Activated gamma-delta T cell treated with Interleukin-2 at 50 U/mL for 16 hours (primary cell): Measurements from ENCODE around the gene ASF1B.
"Not testable (repeated sequence)": the region's sequence is repeated elsewhere in the genome, so short reads cannot be mapped to it uniquely, and the experiment has no call there.

Source experiments
- DNase-seq: peaks from one replicate; pipeline ENCODE4 v3.0.0-alpha.2; 2020

The ASF1B gene

GRCh38 chr19:14158276-14159023 is 22.1 kb upstream of the ASF1B start:
- no peak for DNase-seq

- no peak for DNase-seq
Measured at GRCh38 chr19:14156971-14157717, 20.8 kb upstream of the ASF1B start.

- no peak for DNase-seq
Measured at GRCh38 chr19:14156122-14156521, 19.7 kb upstream of the ASF1B start.

GRCh38 chr19:14155371-14155770 is 19.0 kb upstream of the ASF1B start:
- DNase-seq, result no peak

- no peak for DNase-seq
Measured at GRCh38 chr19:14152713-14153112, 16.3 kb upstream of the ASF1B start.

GRCh38 chr19:14150770-14151661 is 14.6 kb upstream of the ASF1B start:
- no peak for DNase-seq

- DNase-seq, result no peak
Measured at GRCh38 chr19:14150041-14150769, 13.8 kb upstream of the ASF1B start.

GRCh38 chr19:14149509-14149994 is 13.2 kb upstream of the ASF1B start:
- DNase-seq, result peak; percentile 62

- no peak for DNase-seq
Measured at GRCh38 chr19:14148751-14149410, 12.5 kb upstream of the ASF1B start.

GRCh38 chr19:14147797-14148605 is 11.6 kb upstream of the ASF1B start:
- DNase-seq, result peak; percentile 60

- no peak for DNase-seq
Measured at GRCh38 chr19:14146789-14147216, 10.4 kb upstream of the ASF1B start.

GRCh38 chr19:14146169-14146568 is 9.8 kb upstream of the ASF1B start:
- not testable (repeated sequence) for DNase-seq

GRCh38 chr19:14145381-14145780 is 9.0 kb upstream of the ASF1B start:
- DNase-seq, result no peak

GRCh38 chr19:14142262-14143190 is 6.1 kb upstream of the ASF1B start:
- no peak for DNase-seq

GRCh38 chr19:14141041-14141440 is 4.7 kb upstream of the ASF1B start:
- DNase-seq, result no peak

- no peak for DNase-seq
Measured at GRCh38 chr19:14139944-14140343, 3.6 kb upstream of the ASF1B start.

- DNase-seq, result no peak
Measured at GRCh38 chr19:14138576-14139265, 2.3 kb upstream of the ASF1B start.

- DNase-seq, result no peak
Measured at GRCh38 chr19:14135985-14136508, 342 bp downstream of the ASF1B start.

- no peak for DNase-seq
Measured at GRCh38 chr19:14135355-14135754, 1.0 kb downstream of the ASF1B start.
